GM12872 (cell line): ENCODE measurements around the gene VAPB.

Experiments used
- TF ChIP-seq, protein P1 (sequence below): IDR thresholded peaks from 3 replicates; pipeline ENCODE4 v1.5.1; 2011; ENCODE audit warnings: low read depth, mild to moderate bottlenecking, low read length, moderate library complexity; ENCODE audit not compliant: insufficient read depth

VAPB gene

DNA sequence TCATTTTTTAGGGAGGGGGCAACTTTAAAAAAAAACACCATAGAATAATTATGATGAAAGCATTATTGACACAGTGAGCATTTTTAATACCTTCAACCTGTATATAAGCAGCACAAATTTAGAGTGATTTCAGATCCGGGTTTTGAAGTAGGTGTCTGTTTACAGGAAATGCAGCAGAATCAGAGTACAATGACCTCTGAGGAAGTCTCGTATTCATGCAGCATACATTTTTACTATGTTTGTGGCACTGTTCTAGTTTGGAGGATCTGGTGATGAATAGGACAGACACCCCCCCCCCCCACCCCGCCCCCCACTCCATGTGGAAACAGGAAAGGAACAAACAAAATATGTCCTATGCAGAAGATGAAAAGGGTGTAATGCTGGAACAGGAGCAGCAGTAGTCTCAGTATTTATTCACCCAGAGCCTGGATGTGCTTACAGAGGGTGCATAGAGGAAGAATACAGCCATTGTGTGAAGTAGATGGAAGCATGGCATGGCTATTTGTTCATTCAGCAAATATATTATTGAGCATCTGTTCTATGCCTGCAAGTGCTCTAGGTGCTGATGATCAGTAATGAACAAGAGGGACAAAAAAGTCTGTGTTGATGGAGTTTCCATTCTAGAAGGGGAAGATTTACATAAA, 19.7 kb downstream of the VAPB start:
- TF ChIP-seq, protein P1, sequence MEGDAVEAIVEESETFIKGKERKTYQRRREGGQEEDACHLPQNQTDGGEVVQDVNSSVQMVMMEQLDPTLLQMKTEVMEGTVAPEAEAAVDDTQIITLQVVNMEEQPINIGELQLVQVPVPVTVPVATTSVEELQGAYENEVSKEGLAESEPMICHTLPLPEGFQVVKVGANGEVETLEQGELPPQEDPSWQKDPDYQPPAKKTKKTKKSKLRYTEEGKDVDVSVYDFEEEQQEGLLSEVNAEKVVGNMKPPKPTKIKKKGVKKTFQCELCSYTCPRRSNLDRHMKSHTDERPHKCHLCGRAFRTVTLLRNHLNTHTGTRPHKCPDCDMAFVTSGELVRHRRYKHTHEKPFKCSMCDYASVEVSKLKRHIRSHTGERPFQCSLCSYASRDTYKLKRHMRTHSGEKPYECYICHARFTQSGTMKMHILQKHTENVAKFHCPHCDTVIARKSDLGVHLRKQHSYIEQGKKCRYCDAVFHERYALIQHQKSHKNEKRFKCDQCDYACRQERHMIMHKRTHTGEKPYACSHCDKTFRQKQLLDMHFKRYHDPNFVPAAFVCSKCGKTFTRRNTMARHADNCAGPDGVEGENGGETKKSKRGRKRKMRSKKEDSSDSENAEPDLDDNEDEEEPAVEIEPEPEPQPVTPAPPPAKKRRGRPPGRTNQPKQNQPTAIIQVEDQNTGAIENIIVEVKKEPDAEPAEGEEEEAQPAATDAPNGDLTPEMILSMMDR: no peak

DNA sequence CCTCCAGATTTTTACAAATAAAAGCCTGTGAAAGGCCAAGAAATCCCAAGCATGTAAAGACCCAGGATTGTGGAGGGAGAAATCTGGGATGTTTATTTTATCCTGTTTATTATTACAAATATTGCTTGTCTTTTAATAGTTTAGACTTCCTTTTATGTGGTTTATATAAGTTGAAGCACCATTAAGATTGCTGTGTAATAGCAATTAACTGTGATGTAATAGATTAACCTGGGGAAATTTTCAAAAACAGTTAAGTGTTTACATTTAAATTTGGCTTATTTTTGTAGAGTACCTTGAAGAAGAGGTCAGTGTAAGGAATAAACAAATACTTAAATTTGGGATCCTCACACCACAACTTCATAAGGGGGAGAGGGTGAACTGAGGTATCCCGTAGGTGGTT, 27.0 kb downstream of the VAPB start:
- TF ChIP-seq, protein P1: no peak

DNA sequence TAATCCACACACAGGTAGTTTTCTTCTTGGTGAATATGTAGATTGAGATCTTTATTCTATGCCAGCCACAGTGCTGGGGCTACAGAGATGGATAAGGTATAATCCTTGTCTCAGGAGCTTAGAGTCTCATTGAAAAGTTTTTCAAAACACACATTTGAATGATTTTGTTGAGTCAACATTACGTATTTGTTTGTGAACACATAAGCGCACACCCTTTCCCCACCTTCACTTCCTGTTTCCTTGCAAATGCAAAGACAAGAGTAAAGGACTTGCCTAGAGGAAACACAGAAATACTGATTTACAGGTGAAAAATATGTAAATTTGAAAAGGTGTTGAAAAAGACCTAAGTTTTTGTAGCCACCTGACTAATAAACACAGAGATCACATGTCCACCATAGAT, 27.8 kb downstream of the VAPB start:
- TF ChIP-seq, protein P1: no peak

DNA sequence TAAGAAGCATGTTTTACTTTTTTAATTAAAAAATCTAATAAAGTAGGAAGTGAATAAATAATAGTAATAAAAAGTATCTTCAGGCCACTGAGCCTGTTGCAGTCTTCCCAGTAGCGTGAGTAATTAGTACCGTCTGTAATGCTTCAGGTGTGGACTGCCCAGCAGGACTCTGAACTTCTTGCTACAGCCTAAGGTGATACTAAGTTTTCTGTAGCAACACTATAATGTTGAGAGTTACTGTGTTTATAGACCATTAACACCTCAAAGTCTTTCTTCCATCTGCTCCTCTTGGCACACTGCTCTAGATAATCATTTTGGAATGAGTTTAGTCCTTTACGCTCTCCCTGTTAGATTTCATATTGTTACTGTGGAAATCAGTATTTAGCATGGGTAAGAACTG, 28.4 kb downstream of the VAPB start:
- TF ChIP-seq, protein P1: no peak

DNA sequence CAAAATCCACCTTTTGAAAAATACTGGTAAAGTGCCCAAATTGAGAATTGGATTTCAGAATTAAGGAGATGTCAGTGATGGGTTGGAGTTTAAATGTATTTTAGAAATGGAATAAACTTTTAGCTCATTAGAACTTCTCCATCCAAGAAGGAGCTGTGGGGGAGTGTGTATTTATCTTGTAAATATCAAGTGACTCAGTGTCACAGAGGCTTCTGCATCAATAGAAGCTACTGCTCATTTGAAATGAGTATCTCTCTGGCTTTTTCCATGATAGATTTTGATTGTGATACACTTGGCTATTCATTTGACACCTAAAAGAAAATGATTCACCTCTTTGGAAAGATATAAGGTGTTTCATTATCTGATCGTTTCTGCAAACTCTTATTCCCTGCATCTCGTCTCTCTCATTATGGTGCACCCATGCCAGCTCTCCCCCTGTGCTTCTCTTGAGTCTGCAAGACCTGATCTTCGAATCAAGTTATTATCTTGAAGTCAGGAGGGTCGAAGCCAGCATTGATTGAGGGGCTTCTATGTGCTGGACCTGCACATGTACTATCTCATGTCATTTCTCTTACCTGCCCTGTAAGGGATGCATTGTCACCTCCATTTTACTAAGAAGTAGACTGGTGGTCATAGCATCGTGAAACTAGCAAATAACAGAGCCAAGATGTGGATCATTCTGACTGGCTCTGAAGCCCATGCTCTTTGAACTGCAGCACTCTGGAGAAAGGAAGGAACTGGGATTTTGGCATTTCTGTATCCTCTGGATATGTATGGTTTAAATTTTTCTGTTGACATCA, 30.1 kb downstream of the VAPB start:
- TF ChIP-seq, protein P1: no peak

DNA sequence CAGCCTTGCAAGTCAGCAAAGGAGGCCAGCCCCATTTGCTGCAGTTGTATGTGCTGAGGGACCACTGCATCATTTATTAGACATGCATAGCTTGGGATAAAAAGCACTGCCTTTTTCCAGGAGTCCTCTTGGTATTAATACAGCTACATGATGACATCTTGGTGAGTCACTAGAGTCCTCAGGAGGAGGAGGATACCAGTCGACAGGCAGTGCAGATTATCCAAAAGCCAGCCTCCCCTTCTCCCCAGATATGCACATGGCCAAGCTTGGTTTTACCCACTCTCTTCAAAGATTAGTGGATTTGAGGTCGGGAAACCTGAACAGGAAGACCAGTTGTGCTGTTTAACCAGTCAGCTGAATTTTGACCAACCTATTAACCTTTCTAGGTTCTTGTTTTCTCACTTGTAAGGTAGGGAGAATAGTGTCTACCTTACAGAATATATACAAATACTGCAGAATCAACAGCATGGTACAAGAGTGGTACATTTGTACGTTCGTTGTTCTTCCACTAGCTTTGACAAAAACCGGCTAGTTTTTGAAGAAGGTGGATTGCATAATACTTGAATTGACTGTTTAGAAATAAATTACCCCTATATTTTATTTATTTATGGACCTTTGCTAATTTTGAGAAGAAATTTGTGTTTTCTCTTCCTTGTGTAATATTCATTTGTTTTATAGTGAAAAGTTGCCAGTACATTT, 31.9 kb downstream of the VAPB start:
- TF ChIP-seq, protein P1: no peak

DNA sequence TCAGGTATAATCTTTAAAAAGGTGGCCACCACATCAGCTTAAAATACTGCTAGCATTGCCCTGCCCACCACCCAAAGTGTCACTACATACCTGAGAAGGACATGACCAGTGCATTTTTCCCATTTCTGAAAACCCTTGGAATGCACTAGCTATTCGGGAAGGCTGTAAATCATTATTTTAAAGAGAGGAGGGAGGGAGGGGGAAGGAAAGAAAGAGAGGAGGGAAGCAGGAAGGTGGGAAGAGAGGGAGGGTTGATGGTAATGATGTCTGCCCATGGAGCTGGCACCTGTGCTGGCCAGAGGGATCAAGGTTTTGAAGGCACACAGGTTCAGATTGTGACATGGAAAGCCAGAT, 32.4 kb downstream of the VAPB start:
- TF ChIP-seq, protein P1: no peak
